Ishikawa (cell line): ENCODE results near the gene TOP1.

Source experiments
- CEBPB ChIP-seq: IDR thresholded peaks from 2 replicates; pipeline ENCODE4 v1.6.1; 2012
- CREB1 ChIP-seq: IDR thresholded peaks from 2 replicates; pipeline ENCODE4 v1.6.1; 2012; ENCODE audit warnings: low read depth
- EGR1 ChIP-seq: IDR thresholded peaks from 2 replicates; pipeline ENCODE4 v1.6.1; 2012
- EP300 ChIP-seq: IDR thresholded peaks from 2 replicates; pipeline ENCODE4 v1.6.1; 2012; ENCODE audit warnings: borderline replicate concordance
- FOXM1 ChIP-seq: IDR thresholded peaks from 2 replicates; pipeline ENCODE4 v1.6.1; 2012; ENCODE audit warnings: low read depth, borderline replicate concordance
- MAX ChIP-seq: IDR thresholded peaks from 2 replicates; pipeline ENCODE4 v1.6.1; 2012
- NFIC ChIP-seq: IDR thresholded peaks from 2 replicates; pipeline ENCODE4 v1.6.1; 2012
- RAD21 ChIP-seq: IDR thresholded peaks from 2 replicates; pipeline ENCODE4 v1.6.1; 2012; ENCODE audit warnings: low read depth
- REST ChIP-seq: IDR thresholded peaks from 2 replicates; pipeline ENCODE4 v1.6.1; 2012; ENCODE audit warnings: low read depth, mild to moderate bottlenecking
- TAF1 ChIP-seq: IDR thresholded peaks from 2 replicates; pipeline ENCODE4 v1.6.1; 2012; ENCODE audit warnings: low read depth, mild to moderate bottlenecking
- TCF12 ChIP-seq: IDR thresholded peaks from 2 replicates; pipeline ENCODE4 v1.6.1; 2012; ENCODE audit warnings: low read depth
- TEAD4 ChIP-seq: IDR thresholded peaks from 2 replicates; pipeline ENCODE4 v1.6.1; 2012
- USF1 ChIP-seq: IDR thresholded peaks from 2 replicates; pipeline ENCODE4 v1.6.1; 2012
- YY1 ChIP-seq: IDR thresholded peaks from 2 replicates; pipeline ENCODE4 v1.6.1; 2012; ENCODE audit warnings: low read depth
- ZBTB7A ChIP-seq: IDR thresholded peaks from 2 replicates; pipeline ENCODE4 v1.6.1; 2012; ENCODE audit warnings: low read depth

Gene TOP1

GRCh38 chr20:41138475-41139226, 110.0 kb downstream of the TOP1 start:
- TF ChIP-seq TAF1 (no peak), TCF12 (no peak), ZBTB7A (no peak), REST (no peak), YY1 (no peak)

- TF ChIP-seq MAX, result no peak
Observed at GRCh38 chr20:41139227-41140093, 110.8 kb downstream of the TOP1 start.

GRCh38 chr20:41140226-41141133, 111.9 kb downstream of the TOP1 start:
- TF ChIP-seq EP300 (no peak), NFIC (no peak), TEAD4 (no peak), REST (no peak), YY1 (no peak), CEBPB (no peak), EGR1 (no peak)

- no peak for TF ChIP-seq TEAD4
- TF ChIP-seq MAX, result no peak
- no peak for TF ChIP-seq RAD21
- no peak for TF ChIP-seq EP300
- TF ChIP-seq YY1, result no peak
- TF ChIP-seq EGR1, result no peak
- no peak for TF ChIP-seq NFIC
- no peak for TF ChIP-seq FOXM1
- no peak for TF ChIP-seq CEBPB
- no peak for TF ChIP-seq REST
- no peak for TF ChIP-seq ZBTB7A
- TF ChIP-seq TCF12, result no peak
- no peak for TF ChIP-seq TAF1
- TF ChIP-seq USF1, result no peak
- no peak for TF ChIP-seq CREB1
Observed at GRCh38 chr20:41141153-41141815, 112.7 kb downstream of the TOP1 start.
